Measurements from ENCODE around the gene HOXC11. TPM values are rescaled to one million over a fixed set of nuclear protein-coding genes. Genes with fewer than 3 reads are reported as not detected.

HOXC11 gene
- total RNA-seq, 5 donors from 2014 or later (not counting 1 experiment from before 2014, with no cell fraction given) = not detected

GRCh38 chr12:53978477-53979356, 5.8 kb downstream of the HOXC11 start:
- peaks cover 11 to 27% (median 19%) of the 10 kb centered on the region in 3 donors for H3K4me1 Mint-ChIP-seq
- ChIA-PET CTCF (no interaction called here), POLR2A (no interaction called here)

DNA sequence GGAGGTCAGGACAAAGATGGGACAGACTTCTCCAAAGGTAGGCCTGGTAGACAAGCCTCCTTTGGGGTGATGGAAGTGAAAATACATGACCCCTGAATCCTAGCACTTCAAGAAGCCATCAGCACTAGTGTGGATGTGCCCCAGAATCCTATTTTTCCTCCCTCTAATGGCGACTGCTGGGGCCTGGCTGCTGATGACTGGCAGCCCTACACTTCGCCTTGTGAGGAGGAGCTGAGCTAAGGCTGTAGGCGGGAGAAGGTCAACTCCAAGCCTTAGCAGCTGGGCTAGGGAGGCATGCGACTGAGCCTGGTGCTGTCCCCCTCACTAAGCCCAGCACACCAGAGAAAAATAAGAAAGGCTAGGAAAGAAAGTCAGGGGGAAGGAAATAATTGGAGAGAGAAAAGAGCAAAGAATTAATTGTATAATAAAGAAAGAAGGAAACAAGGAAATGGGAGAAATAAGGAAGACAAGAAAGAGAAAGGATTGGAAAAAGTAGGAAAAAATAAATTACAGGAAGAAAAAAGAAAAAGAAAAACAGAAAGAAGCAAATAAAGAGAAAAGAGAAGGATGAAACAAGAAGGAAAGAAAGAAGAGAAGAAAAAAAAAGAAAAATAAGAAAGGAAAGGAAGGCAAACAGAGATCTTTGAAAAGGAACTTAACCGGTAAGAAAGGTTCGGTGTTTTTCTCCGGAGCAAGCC, 7.3 kb downstream of the HOXC11 start:
- Histone ChIP-seq H3K27me3 (replicated peaks in 1 of 2; ENCODE audit: control insufficient read depth in 2 of 2, extremely low read depth in 1 of 2, insufficient read depth in 2 of 2, low read length in 1 of 2) (peaks cover 19 to 97% of the 10 kb centered on the region in 2 experiments), H3K4me1 (ENCODE audit: control insufficient read depth in 1 of 2, extremely low read depth in 1 of 2, insufficient read depth in 2 of 2, low read length in 2 of 2) (peaks cover 0 to 40% of the 10 kb centered on the region in 2 experiments), H3K9me3 (no peaks in the 10 kb centered on the region), H3K36me3 (ENCODE audit: control insufficient read depth in 2 of 2, extremely low read depth in 1 of 2, insufficient read depth in 1 of 2, low read length in 1 of 2) (no peaks in the 10 kb centered on the region), H3K27ac (ENCODE audit: low read length) (no peak overlapping the region), H3K4me3 (ENCODE audit: control insufficient read depth in 1 of 2, extremely low read depth in 1 of 2, low read length in 1 of 2) (no peak overlapping the region)
- peaks cover 12 to 28% (median 19%) of the 10 kb centered on the region in 3 donors for H3K4me1 Mint-ChIP-seq
- no peak for ATAC-seq (replicated peaks in 1 of 4)
- peaks cover 87 to 93% of the 10 kb centered on the region in 2 donors for H3K27me3 Mint-ChIP-seq
- H3K4me3 Mint-ChIP-seq = no peak overlapping the region
- ChIA-PET POLR2A (no interaction called here), CTCF (interaction anchor here in 1 of 2 donors (0.6 kb wide), 1 partner anchor 245 kb away, joined by 6 read pairs; no protein-coding TSS in a partner anchor)
- DNase-seq = no peak
- WGBS (ENCODE audit: insufficient coverage) = 6% methylated on average over 3 of the region's 7 CpGs
- no peaks in the 10 kb centered on the region for H3K9me3 Mint-ChIP-seq
- no peaks in the 10 kb centered on the region for H3K36me3 Mint-ChIP-seq
- peak overlapping the region in 1 of 2 donors; percentile 69 for H3K27ac Mint-ChIP-seq

More at GRCh38 chr12:53978477-53979356, 5.8 kb downstream of the HOXC11 start:
- H3K27ac ChIP-seq (ENCODE audit: low read length) = no peak overlapping the region
- H3K9me3 ChIP-seq = no peaks in the 10 kb centered on the region
- peaks cover 5 to 43% of the 10 kb centered on the region in 2 experiments for H3K4me1 ChIP-seq (ENCODE audit: control insufficient read depth in 1 of 2, extremely low read depth in 1 of 2, insufficient read depth in 2 of 2, low read length in 2 of 2)
- peaks cover 19 to 97% of the 10 kb centered on the region in 2 experiments for H3K27me3 ChIP-seq (replicated peaks in 1 of 2; ENCODE audit: control insufficient read depth in 2 of 2, extremely low read depth in 1 of 2, insufficient read depth in 2 of 2, low read length in 1 of 2)
- H3K36me3 ChIP-seq (ENCODE audit: control insufficient read depth in 2 of 2, extremely low read depth in 1 of 2, insufficient read depth in 1 of 2, low read length in 1 of 2) = no peaks in the 10 kb centered on the region
- Mint-ChIP-seq H3K4me3 (no peak overlapping the region), H3K27me3 (peaks cover 79 to 88% of the 10 kb centered on the region in 2 donors), H3K36me3 (no peaks in the 10 kb centered on the region), H3K9me3 (no peaks in the 10 kb centered on the region), H3K27ac (no peak overlapping the region)
- no CpG with 5 or more reads among the region's 15 CpGs for WGBS (ENCODE audit: insufficient coverage)
- H3K4me3 ChIP-seq (ENCODE audit: control insufficient read depth in 1 of 2, extremely low read depth in 1 of 2, low read length in 1 of 2) = no peak overlapping the region
- ATAC-seq (replicated peaks in 1 of 4) = no peak
- DNase-seq = no peak

GRCh38 chr12:53980802-53981496, 8.0 kb downstream of the HOXC11 start:
- H3K27me3 ChIP-seq (replicated peaks in 1 of 2; ENCODE audit: control insufficient read depth in 2 of 2, extremely low read depth in 1 of 2, insufficient read depth in 2 of 2, low read length in 1 of 2) = peaks cover 19 to 97% of the 10 kb centered on the region in 2 experiments
- Mint-ChIP-seq H3K9me3 (no peaks in the 10 kb centered on the region), H3K4me1 (peaks cover 11 to 26% (median 17%) of the 10 kb centered on the region in 3 donors), H3K27me3 (peaks cover 85 to 92% of the 10 kb centered on the region in 2 donors), H3K36me3 (no peaks in the 10 kb centered on the region), H3K27ac (peak overlapping the region in 1 of 2 donors; percentile 33), H3K4me3 (no peak overlapping the region)
- CTCF ChIA-PET = interaction anchor here in 1 of 2 donors (0.6 kb wide), 1 partner anchor 245 kb away, joined by 6 read pairs; no protein-coding TSS in a partner anchor
- POLR2A ChIA-PET = no interaction called here
- no peak for ATAC-seq (replicated peaks in 1 of 4)
- no peak for DNase-seq
- H3K9me3 ChIP-seq = no peaks in the 10 kb centered on the region
- no peaks in the 10 kb centered on the region for H3K36me3 ChIP-seq (ENCODE audit: control insufficient read depth in 2 of 2, extremely low read depth in 1 of 2, insufficient read depth in 1 of 2, low read length in 1 of 2)
- 39% methylated on average over 6 of the region's 15 CpGs for WGBS (ENCODE audit: insufficient coverage)
- H3K27ac ChIP-seq (ENCODE audit: low read length) = no peak overlapping the region
- H3K4me3 ChIP-seq (ENCODE audit: control insufficient read depth in 1 of 2, extremely low read depth in 1 of 2, low read length in 1 of 2) = no peak overlapping the region
- H3K4me1 ChIP-seq (ENCODE audit: control insufficient read depth in 1 of 2, extremely low read depth in 1 of 2, insufficient read depth in 2 of 2, low read length in 2 of 2) = peaks cover 0 to 40% of the 10 kb centered on the region in 2 experiments

DNA sequence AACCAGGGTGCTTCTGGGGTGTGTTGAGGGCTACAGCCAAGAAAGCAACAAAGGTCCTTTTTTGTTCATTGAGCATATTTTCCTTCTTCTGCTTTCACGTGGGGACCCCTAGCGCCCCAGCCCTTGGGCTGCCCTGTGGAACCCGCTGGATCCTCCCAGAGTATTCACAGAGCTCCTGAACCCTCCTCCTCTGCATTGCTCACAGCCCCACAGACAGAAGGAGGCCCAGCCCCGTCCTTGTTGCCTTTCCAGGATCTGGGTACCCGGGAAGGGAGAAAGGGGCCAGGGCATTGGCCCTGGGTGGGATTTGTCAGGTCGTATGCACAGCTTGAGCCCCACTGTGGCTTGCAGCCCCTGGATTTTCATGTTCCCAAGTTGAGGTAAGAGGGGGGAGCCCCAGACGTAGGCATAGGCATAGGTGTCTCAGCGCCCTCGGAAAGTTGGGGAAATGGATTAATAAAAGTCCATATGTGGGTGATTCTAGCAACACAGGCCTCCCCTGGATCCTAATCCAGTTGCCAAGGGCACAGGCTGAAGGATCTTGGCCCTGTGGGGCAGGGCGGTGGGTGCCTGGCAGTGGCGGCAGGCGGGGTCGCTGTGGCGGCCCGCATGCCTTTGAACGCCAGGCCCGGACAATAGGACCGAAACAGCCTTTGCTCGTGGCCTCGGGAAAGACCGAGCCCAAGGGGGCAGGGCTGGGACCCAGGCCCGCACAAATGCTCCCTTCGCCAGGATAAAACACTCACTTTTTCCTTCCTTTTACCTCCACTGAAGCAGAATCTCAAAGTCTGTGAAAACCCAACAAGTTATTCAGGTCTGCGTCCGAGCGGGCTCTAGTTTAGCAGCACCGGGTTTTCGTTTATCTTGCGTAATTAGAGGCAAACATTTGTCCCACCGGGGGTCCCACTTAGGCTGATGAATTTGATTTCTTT, 9.0 kb downstream of the HOXC11 start:
- no peaks in the 10 kb centered on the region for H3K36me3 Mint-ChIP-seq

GRCh38 chr12:53982648-53983567, 10.0 kb downstream of the HOXC11 start:
- DNase-seq (no peak), ATAC-seq (replicated peaks in 1 of 4) (no peak)
- H3K27ac ChIP-seq (ENCODE audit: low read length) = no peak overlapping the region
- H3K36me3 Mint-ChIP-seq = no peaks in the 10 kb centered on the region
- POLR2A ChIA-PET = no interaction called here
- CTCF ChIA-PET = no interaction called here
- H3K4me1 Mint-ChIP-seq = peaks cover 16 to 38% (median 28%) of the 10 kb centered on the region in 3 donors
- no peaks in the 10 kb centered on the region for H3K9me3 ChIP-seq
- no peaks in the 10 kb centered on the region for H3K36me3 ChIP-seq (ENCODE audit: control insufficient read depth in 2 of 2, extremely low read depth in 1 of 2, insufficient read depth in 1 of 2, low read length in 1 of 2)
- H3K4me1 ChIP-seq (ENCODE audit: control insufficient read depth in 1 of 2, extremely low read depth in 1 of 2, insufficient read depth in 2 of 2, low read length in 2 of 2) = peaks cover 0 to 40% of the 10 kb centered on the region in 2 experiments
- 11% methylated on average over 17 of the region's 26 CpGs for WGBS (ENCODE audit: insufficient coverage)
- H3K27me3 ChIP-seq (replicated peaks in 1 of 2; ENCODE audit: control insufficient read depth in 2 of 2, extremely low read depth in 1 of 2, insufficient read depth in 2 of 2, low read length in 1 of 2) = peaks cover 17 to 99% of the 10 kb centered on the region in 2 experiments
- H3K9me3 Mint-ChIP-seq = no peaks in the 10 kb centered on the region
- H3K27me3 Mint-ChIP-seq = peaks cover 86 to 92% of the 10 kb centered on the region in 2 donors
- no peak overlapping the region for H3K4me3 Mint-ChIP-seq
- H3K27ac Mint-ChIP-seq = peak overlapping the region in 1 of 2 donors; percentile 36
- no peak overlapping the region for H3K4me3 ChIP-seq (ENCODE audit: control insufficient read depth in 1 of 2, extremely low read depth in 1 of 2, low read length in 1 of 2)

More for the DNA sequence above, 9.0 kb downstream of the HOXC11 start:
- POLR2A ChIA-PET = no interaction called here
- Mint-ChIP-seq H3K4me1 (peaks cover 16 to 35% (median 25%) of the 10 kb centered on the region in 3 donors), H3K9me3 (no peaks in the 10 kb centered on the region), H3K27ac (peak overlapping the region in 1 of 2 donors; percentile 22), H3K4me3 (no peak overlapping the region), H3K27me3 (peaks cover 84 to 91% of the 10 kb centered on the region in 2 donors)
- WGBS (ENCODE audit: insufficient coverage) = 16% methylated on average over 21 of the region's 30 CpGs
- H3K27me3 ChIP-seq (replicated peaks in 1 of 2; ENCODE audit: control insufficient read depth in 2 of 2, extremely low read depth in 1 of 2, insufficient read depth in 2 of 2, low read length in 1 of 2) = peaks cover 14 to 97% of the 10 kb centered on the region in 2 experiments
- DNase-seq (no peak), ATAC-seq (replicated peaks in 1 of 4) (no peak)
- no peaks in the 10 kb centered on the region for H3K9me3 ChIP-seq
- no peaks in the 10 kb centered on the region for H3K36me3 ChIP-seq (ENCODE audit: control insufficient read depth in 2 of 2, extremely low read depth in 1 of 2, insufficient read depth in 1 of 2, low read length in 1 of 2)
- no peak overlapping the region for H3K4me3 ChIP-seq (ENCODE audit: control insufficient read depth in 1 of 2, extremely low read depth in 1 of 2, low read length in 1 of 2)
- H3K27ac ChIP-seq (ENCODE audit: low read length) = no peak overlapping the region
- peaks cover 0 to 41% of the 10 kb centered on the region in 2 experiments for H3K4me1 ChIP-seq (ENCODE audit: control insufficient read depth in 1 of 2, extremely low read depth in 1 of 2, insufficient read depth in 2 of 2, low read length in 2 of 2)
- CTCF ChIA-PET = no interaction called here

Measured in T-cell (primary cell).